Endodermal cell (in vitro differentiated cells): ENCODE results near the gene RAB11FIP5. TPM values are rescaled to one million over a fixed set of nuclear protein-coding genes. Genes with fewer than 3 reads are reported as not detected.

Experiments
- DNase-seq: peaks from one replicate; pipeline ENCODE4 v3.0.0-alpha.2; 2017
- H3K27ac ChIP-seq: 2 replicates; pipeline ENCODE4 v1.5.1; 2013; ENCODE audit warnings: mild to moderate bottlenecking, low read depth, low read length, moderate library complexity
- H3K27me3 ChIP-seq: 2 replicates; pipeline ENCODE4 v1.6.1; 2013; ENCODE audit warnings: mild to moderate bottlenecking, low read length, moderate library complexity; ENCODE audit not compliant: insufficient read depth, control insufficient read depth, poor library complexity, severe bottlenecking
- H3K36me3 ChIP-seq: 2 replicates; pipeline ENCODE4 v1.7.0; 2013; ENCODE audit warnings: mild to moderate bottlenecking, low read length, moderate library complexity; ENCODE audit not compliant: control insufficient read depth, insufficient read depth
- H3K4me1 ChIP-seq: one replicate; pipeline ENCODE4 v1.7.0; 2013; ENCODE audit warnings: low read length; ENCODE audit not compliant: control insufficient read depth, insufficient read depth
- H3K4me3 ChIP-seq: 2 replicates; pipeline ENCODE4 v1.5.1; 2013; ENCODE audit warnings: mild to moderate bottlenecking, low read length, moderate library complexity
- H3K9ac ChIP-seq: 2 replicates; pipeline ENCODE4 v1.6.1; 2013; ENCODE audit warnings: mild to moderate bottlenecking, low read length, moderate library complexity; ENCODE audit not compliant: poor library complexity, severe bottlenecking; ENCODE audit errors: extremely low read depth
- H3K9me3 ChIP-seq: 2 replicates; pipeline ENCODE4 v1.6.1; 2013; ENCODE audit warnings: mild to moderate bottlenecking, low read length, moderate library complexity; ENCODE audit not compliant: control insufficient read depth
- H3K27ac Mint-ChIP-seq: 2 replicates; pipeline ENCODE4 v1.8.0; 2020; ENCODE audit warnings: mixed read lengths
- H3K27me3 Mint-ChIP-seq: 2 replicates; pipeline ENCODE4 v1.8.0; 2021; ENCODE audit warnings: mild to moderate bottlenecking, mixed read lengths; ENCODE audit not compliant: insufficient read depth
- H3K36me3 Mint-ChIP-seq: 2 replicates; pipeline ENCODE4 v1.8.0; 2020; ENCODE audit warnings: low read depth, mixed read lengths
- H3K4me1 Mint-ChIP-seq: 2 replicates; pipeline ENCODE4 v1.8.0; 2020; ENCODE audit warnings: mixed read lengths
- H3K4me3 Mint-ChIP-seq: 2 replicates; pipeline ENCODE4 v1.8.0; 2020; ENCODE audit warnings: mild to moderate bottlenecking, moderate library complexity, mixed read lengths
- H3K9me3 Mint-ChIP-seq: 2 replicates; pipeline ENCODE4 v1.8.0; 2020; ENCODE audit warnings: mild to moderate bottlenecking, mixed read lengths
- WGBS, 2 experiments: methylation state at CpG; one replicate each; pipeline versions ENCODE4 v1.1.5 to v1.1.7; 2013; ENCODE audit warnings: missing lambda C conversion rate in 2 of 2, mixed read lengths in 1 of 2; ENCODE audit not compliant: insufficient coverage in 1 of 2, insufficient read length in 1 of 2; 5-methylcytosine and 5-hydroxymethylcytosine counted together
- long read RNA-seq, 4 experiments: library from polyadenylated mRNA in 2 of 4; library from RNA in 1 of 4; library from capped mRNA in 1 of 4; stranded (forward) in 3 of 4; unstranded in 1 of 4; transcript quantifications; one replicate each; pipeline ENCODE4 v2.0.0, GENCODE V29; 2020 to 2021; ENCODE audit warnings: inconsistent platforms in 1 of 4
- polyA plus RNA-seq, 2 experiments: library from polyadenylated mRNA; stranded (reverse); fragments of 50-300 nt; gene quantifications; one replicate each; pipeline ENCODE4 v1.2.3, GENCODE V29; 2013
- total RNA-seq, 2 donors: library from RNA; stranded (reverse); fragmentation: NEBNext Ultra II Directional in 1 of 2; extraction: Animal tissue kit (Norgen Biotek cat#: 25700) in 1 of 2; gene quantifications; 2 replicates in 1 of 2; 3 replicates in 1 of 2; pipeline ENCODE4 v1.2.1, GENCODE V29; 2021
- TF ChIP-seq, protein P1 (sequence below): fragments of 200-600 bp; sonication (generic); conservative IDR thresholded peaks from 2 replicates; pipeline ENCODE4 v1.5.0; 2021; ENCODE audit warnings: antibody characterized with exemption, mild to moderate bottlenecking

Gene RAB11FIP5, protein sequence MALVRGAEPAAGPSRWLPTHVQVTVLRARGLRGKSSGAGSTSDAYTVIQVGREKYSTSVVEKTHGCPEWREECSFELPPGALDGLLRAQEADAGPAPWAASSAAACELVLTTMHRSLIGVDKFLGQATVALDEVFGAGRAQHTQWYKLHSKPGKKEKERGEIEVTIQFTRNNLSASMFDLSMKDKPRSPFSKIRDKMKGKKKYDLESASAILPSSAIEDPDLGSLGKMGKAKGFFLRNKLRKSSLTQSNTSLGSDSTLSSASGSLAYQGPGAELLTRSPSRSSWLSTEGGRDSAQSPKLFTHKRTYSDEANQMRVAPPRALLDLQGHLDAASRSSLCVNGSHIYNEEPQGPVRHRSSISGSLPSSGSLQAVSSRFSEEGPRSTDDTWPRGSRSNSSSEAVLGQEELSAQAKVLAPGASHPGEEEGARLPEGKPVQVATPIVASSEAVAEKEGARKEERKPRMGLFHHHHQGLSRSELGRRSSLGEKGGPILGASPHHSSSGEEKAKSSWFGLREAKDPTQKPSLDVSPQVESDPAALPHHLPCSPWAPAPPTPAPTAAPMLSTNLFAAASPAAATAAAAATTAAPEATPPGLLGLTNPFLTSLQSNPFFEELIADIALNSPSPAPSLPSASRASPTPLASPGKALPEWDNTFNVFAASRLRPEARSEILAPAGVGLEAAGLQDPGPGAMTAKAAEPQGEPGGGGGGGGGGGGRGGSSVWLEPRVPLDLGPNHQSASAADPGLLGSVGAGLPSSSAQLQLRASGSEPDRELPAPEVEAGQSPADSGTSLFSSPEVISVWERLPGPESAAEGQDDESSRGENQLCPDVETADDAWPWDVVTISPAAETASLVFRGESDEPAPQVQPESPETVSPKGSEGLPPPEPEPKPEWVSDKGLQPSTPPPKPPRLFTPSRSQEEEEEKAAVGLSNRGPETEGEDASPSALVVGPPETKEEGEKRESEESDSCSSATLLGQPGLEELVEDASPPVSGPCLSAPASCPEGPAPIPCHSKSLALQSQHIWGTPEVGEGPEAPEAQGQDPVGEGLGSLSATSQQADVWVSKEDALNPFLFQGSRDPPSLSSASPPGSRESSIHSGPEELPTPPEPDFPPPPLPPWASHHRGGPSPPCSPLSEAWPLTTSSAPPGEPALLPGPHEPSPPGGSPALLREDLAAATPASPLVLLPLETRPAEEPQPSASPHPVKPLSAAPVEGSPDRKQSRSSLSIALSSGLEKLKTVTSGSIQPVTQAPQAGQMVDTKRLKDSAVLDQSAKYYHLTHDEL (N-terminal part only)
- 10 to 100 TPM; 12.1 to 17.3 TPM for total RNA-seq
- 6.5 TPM for polyA plus RNA-seq (2013, experiment 1 of 2)
- polyA plus RNA-seq (2013, experiment 2 of 2): 5.5 TPM
- long read RNA-seq, experiment 1, partial matches to known transcripts: 3 of 8 reads
- long read RNA-seq, experiment 1, other reads (novel, unspliced or antisense): 4 of 8 reads
- long read RNA-seq, experiment 2, full-length matches to known transcripts: 6 of 19 reads
- long read RNA-seq, experiment 2, partial matches to known transcripts: 3 of 19 reads
- long read RNA-seq, experiment 2, other reads (novel, unspliced or antisense): 10 of 19 reads
- long read RNA-seq, experiment 3, partial matches to known transcripts: 4 of 6 reads
- long read RNA-seq, experiment 3, other reads (novel, unspliced or antisense): 2 of 6 reads
- long read RNA-seq, experiment 4: 0 reads

DNA sequence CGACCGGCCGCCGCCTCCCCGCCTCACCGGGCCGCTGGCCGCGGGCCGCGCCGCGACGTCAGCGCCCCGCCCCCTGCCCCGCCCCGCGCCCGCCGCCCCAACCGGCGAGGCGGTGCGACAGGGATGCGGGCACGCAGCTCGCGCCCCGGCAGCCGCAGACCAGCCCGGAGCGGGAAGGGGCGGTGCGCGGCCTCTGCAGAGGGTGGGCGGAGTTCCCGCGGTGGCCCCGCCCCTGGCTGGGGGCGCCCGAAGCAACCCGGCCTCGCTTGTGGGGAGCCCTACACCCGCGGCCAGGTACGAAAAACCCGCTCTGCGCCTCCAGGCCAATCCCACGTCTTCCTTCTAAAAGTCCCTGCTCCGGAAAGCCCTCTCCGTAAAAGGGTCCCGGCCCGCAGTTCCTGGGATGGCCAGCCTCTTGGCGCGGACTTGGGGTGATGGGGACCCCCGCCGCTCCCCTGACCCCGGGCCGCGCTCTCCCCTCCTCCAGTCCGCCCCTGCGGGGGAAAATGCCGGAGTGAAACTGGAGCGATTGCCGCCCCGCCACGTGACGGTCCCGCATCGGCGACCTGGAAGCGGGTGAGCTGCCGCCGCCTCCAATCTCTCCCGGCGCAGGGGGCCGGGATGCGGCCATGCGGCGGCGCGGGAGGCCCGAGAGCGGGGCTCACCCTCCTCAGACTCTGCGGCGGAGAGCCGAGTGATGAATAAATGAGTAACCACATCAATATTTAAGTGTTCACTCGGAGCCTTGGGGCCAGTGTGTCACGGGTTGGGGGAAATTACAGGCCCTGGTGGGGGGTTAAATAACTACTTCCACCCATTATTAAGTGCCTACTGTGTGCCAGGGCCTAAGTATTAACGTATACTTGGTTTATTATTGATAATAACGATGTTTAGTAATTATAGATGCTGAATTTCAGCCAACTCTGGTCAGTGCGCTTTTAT is at the start of gene RAB11FIP5:
TSS of gene RAB11FIP5 (minus strand) at position 36 of the 942 bp plus-strand sequence. CDS start 171 bp downstream, outside the sequence.
- TF ChIP-seq, protein P1, sequence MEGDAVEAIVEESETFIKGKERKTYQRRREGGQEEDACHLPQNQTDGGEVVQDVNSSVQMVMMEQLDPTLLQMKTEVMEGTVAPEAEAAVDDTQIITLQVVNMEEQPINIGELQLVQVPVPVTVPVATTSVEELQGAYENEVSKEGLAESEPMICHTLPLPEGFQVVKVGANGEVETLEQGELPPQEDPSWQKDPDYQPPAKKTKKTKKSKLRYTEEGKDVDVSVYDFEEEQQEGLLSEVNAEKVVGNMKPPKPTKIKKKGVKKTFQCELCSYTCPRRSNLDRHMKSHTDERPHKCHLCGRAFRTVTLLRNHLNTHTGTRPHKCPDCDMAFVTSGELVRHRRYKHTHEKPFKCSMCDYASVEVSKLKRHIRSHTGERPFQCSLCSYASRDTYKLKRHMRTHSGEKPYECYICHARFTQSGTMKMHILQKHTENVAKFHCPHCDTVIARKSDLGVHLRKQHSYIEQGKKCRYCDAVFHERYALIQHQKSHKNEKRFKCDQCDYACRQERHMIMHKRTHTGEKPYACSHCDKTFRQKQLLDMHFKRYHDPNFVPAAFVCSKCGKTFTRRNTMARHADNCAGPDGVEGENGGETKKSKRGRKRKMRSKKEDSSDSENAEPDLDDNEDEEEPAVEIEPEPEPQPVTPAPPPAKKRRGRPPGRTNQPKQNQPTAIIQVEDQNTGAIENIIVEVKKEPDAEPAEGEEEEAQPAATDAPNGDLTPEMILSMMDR: peak; percentile 19
- H3K9me3 Mint-ChIP-seq: peaks cover 6% of the 10 kb centered on the region
- Histone ChIP-seq H3K9me3 (peaks cover 8% of the 10 kb centered on the region), H3K4me1 (no peaks in the 10 kb centered on the region), H3K36me3 (no peaks in the 10 kb centered on the region), H3K9ac (peak within 1 kb of the TSS; percentile 69), H3K27me3 (no peaks in the 10 kb centered on the region), H3K27ac (no peak within 1 kb of the TSS), H3K4me3 (peak within 1 kb of the TSS; percentile 87)
- H3K36me3 Mint-ChIP-seq: peaks cover 2% of the 10 kb centered on the region
- H3K4me3 Mint-ChIP-seq: peak within 1 kb of the TSS; percentile 72
- WGBS, 2 experiments: 0 to 3% methylated on average over 17 to 93 of the region's 93 CpGs
- peak; percentile 91 for DNase-seq
- H3K4me1 Mint-ChIP-seq: peaks cover 11% of the 10 kb centered on the region
- peak within 1 kb of the TSS; percentile 65 for H3K27ac Mint-ChIP-seq
- peaks cover 26% of the 10 kb centered on the region for H3K27me3 Mint-ChIP-seq

DNA sequence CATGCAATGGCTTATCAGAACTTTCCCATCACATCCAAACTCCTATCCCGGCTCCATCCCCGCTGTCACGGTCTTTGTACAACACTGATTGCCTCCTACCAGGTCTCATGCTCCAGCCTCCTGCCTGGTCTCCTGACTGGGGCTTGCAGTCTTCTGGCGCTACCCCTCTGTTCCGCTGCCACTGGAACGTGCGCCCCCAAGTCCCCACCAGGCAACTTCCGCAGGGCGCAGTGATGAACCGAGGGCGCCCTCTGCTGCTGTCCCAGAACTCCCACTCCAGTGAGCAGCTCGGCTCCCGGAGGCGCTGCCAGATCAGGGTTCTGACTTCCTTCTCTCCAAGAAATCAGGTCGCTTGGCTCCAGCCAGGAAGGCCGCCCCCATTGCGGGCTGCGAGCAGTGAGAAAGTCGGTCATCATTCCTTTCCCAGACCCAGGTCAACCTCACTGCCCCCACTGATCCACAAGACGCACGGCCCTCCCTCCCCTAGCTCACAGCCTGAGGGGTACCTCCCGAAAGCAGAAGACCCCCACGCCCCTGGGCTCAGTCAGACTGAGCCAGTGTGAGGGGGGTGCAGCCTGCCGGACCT is 43.9 kb upstream of the RAB11FIP5 start:
- H3K9me3 ChIP-seq: no peaks in the 10 kb centered on the region
- H3K36me3 ChIP-seq: no peaks in the 10 kb centered on the region
- peak; percentile 94 for DNase-seq
- H3K27me3 Mint-ChIP-seq: peaks cover 20% of the 10 kb centered on the region
- no peak overlapping the region for H3K9ac ChIP-seq
- H3K4me3 ChIP-seq: peak overlapping the region; percentile 59
- H3K27me3 ChIP-seq: no peaks in the 10 kb centered on the region
- H3K4me3 Mint-ChIP-seq: peak overlapping the region; percentile 56
- no peaks in the 10 kb centered on the region for H3K36me3 Mint-ChIP-seq
- H3K4me1 ChIP-seq: no peaks in the 10 kb centered on the region
- 14 to 22% methylated on average over 16 to 24 of the region's 24 CpGs for WGBS, 2 experiments
- H3K9me3 Mint-ChIP-seq: peaks cover 3% of the 10 kb centered on the region
- TF ChIP-seq, protein P1: peak; percentile 96
- peaks cover 6% of the 10 kb centered on the region for H3K4me1 Mint-ChIP-seq
- H3K27ac Mint-ChIP-seq: no peak overlapping the region
- no peak overlapping the region for H3K27ac ChIP-seq
